Stomach (tissue), 9 donors: Measurements from ENCODE around the gene LGALS7B. TPM values are rescaled to one million over a fixed set of nuclear protein-coding genes. Genes with fewer than 3 reads are reported as not detected.
"Not testable (repeated sequence)": the region's sequence is repeated elsewhere in the genome, so short reads cannot be mapped to it uniquely, and the experiment has no call there.

Source experiments
- DNase-seq, 2 donors: peaks; one replicate each; pipeline versions ENCODE4 v3.0.0 to v3.0.0-alpha.2; 2013 to 2019
- H3K27ac ChIP-seq, 5 donors: fragments of 200-600 bp in 4 of 5; sonication (generic) in 4 of 5; one replicate each; pipeline ENCODE4 v1.5.1; 2013 to 2019; ENCODE audit warnings: mild to moderate bottlenecking in 1 of 5, moderate library complexity in 1 of 5
- H3K27me3 ChIP-seq, 3 donors: fragments of 200-600 bp; sonication (generic); one replicate each; pipeline ENCODE4 v1.5.1; 2017 to 2019; ENCODE audit warnings: mixed run types in 1 of 3
- H3K36me3 ChIP-seq, 4 donors: fragments of 200-600 bp; sonication (generic); 1 replicate in 3 of 4; 2 replicates in 1 of 4; pipeline ENCODE4 v1.5.1; 2016 to 2019
- H3K4me1 ChIP-seq, 4 donors: fragments of 200-600 bp; sonication (generic); one replicate each; pipeline ENCODE4 v1.5.1; 2016 to 2019
- H3K4me3 ChIP-seq, 4 donors: fragments of 200-600 bp; sonication (generic) in 3 of 4; one replicate each; pipeline ENCODE4 v1.5.1; 2016 to 2019; ENCODE audit warnings: mild to moderate bottlenecking in 1 of 4
- H3K9me3 ChIP-seq, 4 donors: fragments of 200-600 bp; sonication (generic); one replicate each; pipeline ENCODE4 v1.5.1; 2016 to 2019
- CTCF ChIP-seq, 7 experiments: fragments of 450-650 bp in 4 of 7; fragments of 200-600 bp in 3 of 7; sonication (generic) in 3 of 7; IDR thresholded peaks; one replicate each; pipeline ENCODE4 v1.5.1; 2016 to 2019; ENCODE audit warnings: antibody characterized with exemption in 7 of 7, control low read depth in 2 of 7, mild to moderate bottlenecking in 1 of 7
- EP300 ChIP-seq: sonication (generic); formaldehyde crosslinking; IDR thresholded peaks from one replicate; pipeline ENCODE4 v1.6.1; 2017; ENCODE audit warnings: antibody characterized with exemption
- POLR2A ChIP-seq, 4 donors: fragments of 450-650 bp; IDR thresholded peaks; one replicate each; pipeline ENCODE4 v1.6.1; 2016; ENCODE audit warnings: antibody characterized with exemption in 4 of 4, control low read depth in 2 of 4, mild to moderate bottlenecking in 1 of 4, moderate library complexity in 1 of 4
- POLR2AphosphoS5 ChIP-seq, 3 donors: sonication (generic); formaldehyde crosslinking; IDR thresholded peaks; one replicate each; pipeline ENCODE4 v1.6.1; 2016; ENCODE audit warnings: antibody characterized with exemption in 3 of 3
- whole genome bisulfite sequencing, 5 donors: extraction: QIAGEN DNeasy Blood & Tissue Kit in 3 of 5; methylation state at CpG; one replicate each; pipeline versions ENCODE4 v1.1.5 to v1.1.7; 2013 to 2018; 5-methylcytosine and 5-hydroxymethylcytosine counted together
- intact Hi-C: fragments of 100-400 bp; cut with DNase I; formaldehyde crosslinking; loops from one replicate; pipeline ENCODE4 v1.15.1; 2023; ENCODE audit warnings: low total_unique reads
- polyA plus RNA-seq, 3 donors: library from polyadenylated mRNA; stranded (reverse); fragments of 200-250 nt; gene quantifications; one replicate each; pipeline ENCODE4 v1.2.3, GENCODE V29; 2013
- total RNA-seq, 5 donors: library from RNA; depleted of rRNA; stranded (reverse); fragments of >200 nt; gene quantifications; one replicate each; pipeline versions ENCODE4 v1.1.0 to v1.2.3, GENCODE V29; 2014 to 2016
- donor health status: healthy with polysubstance abuse.
- donor health status: Bipolar disorder and iron deficiency.
- donor health status: healthy.

Gene LGALS7B
- total and polyA plus RNA-seq, 8 donors: 3.6 to 980 (median 4.6) TPM; not detected in 5

- no peak for DNase-seq
- Histone ChIP-seq H3K4me3 (no peak overlapping the region), H3K9me3 (no peaks in the 10 kb centered on the region), H3K27ac (no peak overlapping the region), H3K36me3 (no peaks in the 10 kb centered on the region), H3K4me1 (peaks cover 0 to 5% (median 0%) of the 10 kb centered on the region in 4 donors), H3K27me3 (peaks cover 0 to 23% (median 0%) of the 10 kb centered on the region in 3 donors)
- no peak for TF ChIP-seq POLR2A (IDR thresholded peaks at IDR 0.05)
- no peak for TF ChIP-seq EP300
- no peak for TF ChIP-seq POLR2AphosphoS5 (IDR thresholded peaks at IDR 0.05)
- TF ChIP-seq CTCF (IDR thresholded peaks at IDR 0.05): no peak
- WGBS, 5 donors: 68 to 72% (median 71%) methylated on average over 7 of the region's 7 CpGs
- intact Hi-C loops: no loop called here
Observed at GRCh38 chr19:38781058-38781457, 7.9 kb upstream of the LGALS7B start.

- H3K36me3 ChIP-seq, H3K9me3 ChIP-seq, H3K4me1 ChIP-seq, H3K27ac ChIP-seq, DNase-seq, intact Hi-C loops, H3K4me3 ChIP-seq: not testable (repeated sequence)
- WGBS, 5 donors: 87 to 91% (median 89%) methylated on average over 13 of the region's 13 CpGs
- H3K27me3 ChIP-seq: peaks cover 0 to 23% (median 0%) of the 10 kb centered on the region in 3 donors
Observed at GRCh38 chr19:38782212-38782611, 6.8 kb upstream of the LGALS7B start.

- Histone ChIP-seq H3K27me3 (peaks cover 0 to 17% (median 0%) of the 10 kb centered on the region in 3 donors), H3K4me3 (no peak overlapping the region), H3K36me3 (no peaks in the 10 kb centered on the region), H3K27ac (no peak overlapping the region), H3K4me1 (peaks cover 0 to 5% (median 0%) of the 10 kb centered on the region in 4 donors), H3K9me3 (no peaks in the 10 kb centered on the region)
- no peak for DNase-seq
- WGBS, 5 donors: 43 to 73% (median 51%) methylated on average over 3 of the region's 3 CpGs
- intact Hi-C loops: no loop called here
- TF ChIP-seq POLR2A (IDR thresholded peaks at IDR 0.05) (no peak), POLR2AphosphoS5 (IDR thresholded peaks at IDR 0.05) (peak in 1 of 3 donors; percentile 33)
Observed at GRCh38 chr19:38784224-38784623, 4.8 kb upstream of the LGALS7B start.

GRCh38 chr19:38785187-38785699, 3.8 kb upstream of the LGALS7B start:
- H3K36me3 ChIP-seq: no peaks in the 10 kb centered on the region
- H3K9me3 ChIP-seq: no peaks in the 10 kb centered on the region
- H3K27me3 ChIP-seq: peaks cover 0 to 15% (median 0%) of the 10 kb centered on the region in 3 donors
- intact Hi-C loops: no loop called here
- no peak for DNase-seq
- TF ChIP-seq EP300 (no peak), CTCF (IDR thresholded peaks at IDR 0.05) (no peak), POLR2A (IDR thresholded peaks at IDR 0.05) (no peak), POLR2AphosphoS5 (IDR thresholded peaks at IDR 0.05) (no peak)
- no peak overlapping the region for H3K27ac ChIP-seq
- WGBS, 5 donors: 95 to 99% (median 98%) methylated on average over 7 of the region's 7 CpGs
- peaks cover 0 to 5% (median 0%) of the 10 kb centered on the region in 4 donors for H3K4me1 ChIP-seq
- H3K4me3 ChIP-seq: no peak overlapping the region

- H3K4me1 ChIP-seq, DNase-seq, H3K27ac ChIP-seq, H3K36me3 ChIP-seq, H3K9me3 ChIP-seq, H3K27me3 ChIP-seq, H3K4me3 ChIP-seq, intact Hi-C loops: not testable (repeated sequence)
- 83 to 96% (median 90%) methylated on average over 3 of the region's 3 CpGs for WGBS, 5 donors
Observed at GRCh38 chr19:38786061-38786460, 2.9 kb upstream of the LGALS7B start.

GRCh38 chr19:38786572-38787265, 2.3 kb upstream of the LGALS7B start:
- Histone ChIP-seq H3K4me3 (no peak overlapping the region), H3K27me3 (peaks cover 0 to 2% (median 0%) of the 10 kb centered on the region in 3 donors), H3K27ac (no peak overlapping the region), H3K4me1 (peaks cover 0 to 5% (median 0%) of the 10 kb centered on the region in 4 donors), H3K36me3 (no peaks in the 10 kb centered on the region), H3K9me3 (no peaks in the 10 kb centered on the region)
- TF ChIP-seq POLR2AphosphoS5 (IDR thresholded peaks at IDR 0.05): no peak
- no peak for TF ChIP-seq POLR2A (IDR thresholded peaks at IDR 0.05)
- WGBS, 5 donors: 75 to 92% (median 83%) methylated on average over 10 to 11 of the region's 11 CpGs
- no peak for DNase-seq
- intact Hi-C loops: no loop called here

- H3K4me1 ChIP-seq, H3K27ac ChIP-seq, H3K27me3 ChIP-seq, H3K9me3 ChIP-seq, intact Hi-C loops, DNase-seq, H3K36me3 ChIP-seq: not testable (repeated sequence)
- 57 to 75% (median 60%) methylated on average over 9 to 17 of the region's 49 CpGs; no CpG with 5 or more reads in 1 of the 5 donors for WGBS, 5 donors
- peak overlapping the region in 1 of 4 donors; percentile 27 for H3K4me3 ChIP-seq
Observed at GRCh38 chr19:38790507-38791403, 1.8 kb downstream of the LGALS7B start.

- H3K9me3 ChIP-seq, H3K27me3 ChIP-seq, H3K27ac ChIP-seq, H3K36me3 ChIP-seq, intact Hi-C loops, DNase-seq, H3K4me1 ChIP-seq: not testable (repeated sequence)
- WGBS, 5 donors: no CpG with 5 or more reads among the region's 40 CpGs
- H3K4me3 ChIP-seq: peak overlapping the region in 1 of 4 donors; percentile 27
Observed at GRCh38 chr19:38791451-38792064, 2.6 kb downstream of the LGALS7B start.
